GM04503 (cell line): ENCODE results near the gene ASB1.

Experiments
- DNase-seq: peaks from one replicate; pipeline ENCODE4 v3.0.0-alpha.2; 2012; ENCODE audit warnings: low read depth

Gene ASB1

DNA sequence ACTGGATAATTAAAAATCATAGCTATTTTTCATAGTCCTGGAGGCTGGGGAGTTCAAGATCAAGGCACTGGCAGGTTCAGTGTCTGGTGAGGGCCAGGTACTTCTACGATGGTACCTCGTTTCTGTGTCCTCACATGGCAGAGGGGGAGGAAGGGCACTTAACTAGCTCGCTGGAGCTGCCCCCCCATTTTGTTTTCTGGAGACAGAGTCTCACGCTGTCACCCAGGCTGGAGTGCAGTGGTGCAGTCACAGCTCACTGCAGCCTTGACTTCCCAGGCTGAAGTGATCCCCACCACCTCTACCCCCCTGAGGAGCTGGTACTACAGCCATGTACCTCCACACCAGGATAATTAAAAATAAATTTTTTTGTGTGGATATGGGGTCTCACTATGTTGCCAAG lies 40.3 kb downstream of the ASB1 start:
- no peak for DNase-seq

DNA sequence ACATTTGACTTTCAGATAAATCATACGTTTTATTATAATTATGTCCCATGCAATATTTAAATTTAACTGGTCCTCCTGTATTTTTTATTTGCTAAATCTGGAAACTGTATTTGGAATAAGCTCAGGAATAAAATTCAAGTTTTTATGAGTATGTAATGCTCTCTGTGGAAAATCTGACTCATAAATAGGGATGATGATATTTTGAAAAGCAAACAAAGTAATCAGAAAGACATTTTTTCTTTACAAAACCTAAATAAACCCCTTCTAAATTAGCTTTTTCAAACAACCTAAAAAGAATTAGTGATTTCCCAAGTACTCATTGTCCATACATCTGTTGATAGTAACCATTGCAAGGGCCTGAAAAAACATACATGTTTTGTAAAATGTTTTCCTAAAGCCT lies 41.1 kb downstream of the ASB1 start:
- no peak for DNase-seq

DNA sequence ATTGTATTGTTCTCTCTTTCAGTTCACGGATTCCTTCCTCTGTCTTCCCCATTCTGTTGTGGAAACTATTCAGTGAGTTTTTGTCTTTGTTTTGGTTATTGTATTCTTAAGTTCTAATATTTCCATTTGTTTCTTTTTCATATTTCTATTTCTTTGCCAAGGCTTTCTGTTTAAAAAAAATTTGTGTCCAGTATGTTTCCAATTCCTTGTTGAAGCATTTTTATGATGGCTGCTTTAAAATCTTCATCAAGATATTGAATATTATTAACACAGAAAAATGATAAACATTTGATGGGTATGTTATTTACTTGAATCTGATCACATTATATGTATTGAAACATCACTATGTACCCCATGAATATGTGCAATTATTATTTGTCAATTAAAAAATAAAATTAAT lies 42.4 kb downstream of the ASB1 start:
- no peak for DNase-seq

DNA sequence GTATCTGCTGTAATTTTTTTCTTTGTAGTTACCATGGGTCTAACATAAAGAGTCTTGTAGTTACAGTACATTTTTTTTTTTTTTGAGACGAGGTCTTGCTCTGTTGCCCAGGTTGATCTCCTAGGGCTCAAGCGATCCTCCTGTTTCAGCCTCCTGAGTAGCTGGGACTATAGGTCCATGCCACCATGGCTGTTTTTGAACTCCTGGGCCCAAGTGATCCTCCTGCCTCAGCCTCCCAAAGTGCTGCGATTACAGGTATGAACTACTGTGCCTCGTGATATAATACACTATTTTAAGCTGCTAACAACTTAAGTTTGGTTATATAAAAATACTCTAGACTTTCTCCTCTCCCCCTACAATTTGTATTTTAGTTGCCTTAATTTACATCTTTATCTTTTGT lies 46.3 kb downstream of the ASB1 start:
- no peak for DNase-seq

DNA sequence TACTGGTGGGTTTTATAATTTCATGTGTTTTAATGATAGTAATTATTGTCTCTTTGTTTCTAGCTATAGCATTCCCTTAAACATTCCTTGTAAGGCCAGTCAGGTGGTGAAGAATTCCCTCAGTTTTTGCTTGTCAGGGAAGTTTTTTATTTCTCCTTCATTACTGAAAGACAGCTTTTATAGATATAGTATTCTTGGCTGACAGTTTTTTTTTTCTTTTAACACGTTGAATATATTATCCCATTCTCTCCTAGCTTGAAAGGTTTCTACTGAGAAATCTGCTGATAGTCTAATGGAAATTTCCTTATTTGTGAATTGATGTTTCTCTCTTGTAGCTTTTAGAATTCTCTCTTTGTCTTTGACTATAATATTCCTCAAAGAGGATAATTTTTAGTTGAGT lies 46.8 kb downstream of the ASB1 start:
- no peak for DNase-seq

DNA sequence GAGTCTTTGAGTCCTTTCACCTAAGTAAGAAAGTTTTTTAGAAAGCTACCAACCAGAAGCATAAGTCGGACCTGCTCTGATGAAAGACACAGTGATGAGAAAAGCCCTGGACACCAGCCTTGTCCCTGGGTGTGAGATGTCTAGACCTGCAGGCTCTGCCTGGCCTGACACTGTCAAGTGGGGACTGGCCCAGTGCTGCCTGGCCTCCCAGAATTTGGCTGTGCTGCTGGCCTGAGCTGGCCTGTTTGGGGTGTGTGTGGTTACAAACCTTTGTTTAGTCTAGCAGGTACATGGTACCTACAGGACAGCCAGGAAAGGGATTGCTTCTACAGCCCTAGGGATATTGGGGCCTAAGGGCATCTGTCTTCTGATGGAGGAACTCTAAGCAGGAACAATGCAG lies 48.3 kb downstream of the ASB1 start:
- DNase-seq: no peak

DNA sequence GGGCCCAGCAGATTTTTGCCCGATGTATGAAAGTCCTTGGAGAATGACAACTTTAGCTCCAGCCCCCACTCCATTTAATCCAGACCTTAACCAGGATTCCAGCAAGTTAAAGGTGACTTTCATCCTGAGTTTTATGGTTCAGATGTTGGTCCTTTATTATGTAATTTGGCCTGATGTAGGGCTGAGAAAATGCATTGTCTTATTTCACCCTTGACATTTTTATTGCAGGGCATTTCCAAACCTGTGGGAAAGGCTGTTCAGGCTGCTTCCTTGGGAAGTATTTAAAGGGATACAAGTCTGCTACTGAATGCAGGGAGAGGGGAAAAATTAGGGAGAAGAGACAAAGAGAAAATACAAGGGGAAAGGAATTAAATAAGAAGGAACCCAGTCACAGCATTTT lies 48.8 kb downstream of the ASB1 start:
- no peak for DNase-seq

DNA sequence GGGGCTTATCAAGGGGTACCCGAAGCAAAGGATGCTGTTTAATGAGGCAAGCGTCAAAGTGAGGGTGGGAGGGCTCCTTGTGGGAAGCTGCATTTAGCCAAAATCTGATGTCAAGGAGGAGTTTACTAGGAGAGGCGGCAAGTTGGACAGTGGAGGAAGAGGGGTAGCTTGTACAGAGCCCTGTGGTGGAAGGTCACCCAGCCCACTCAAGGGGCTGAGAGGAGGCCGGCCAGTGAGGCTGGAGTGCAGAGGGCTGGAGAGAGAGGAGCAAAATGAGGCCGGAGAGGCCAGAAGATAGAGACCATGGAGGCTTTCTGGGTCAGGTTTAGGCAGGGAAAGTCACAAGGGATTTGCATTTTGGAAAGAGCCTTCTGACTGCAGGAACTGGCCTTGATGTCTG lies 49.5 kb downstream of the ASB1 start:
- no peak for DNase-seq

DNA sequence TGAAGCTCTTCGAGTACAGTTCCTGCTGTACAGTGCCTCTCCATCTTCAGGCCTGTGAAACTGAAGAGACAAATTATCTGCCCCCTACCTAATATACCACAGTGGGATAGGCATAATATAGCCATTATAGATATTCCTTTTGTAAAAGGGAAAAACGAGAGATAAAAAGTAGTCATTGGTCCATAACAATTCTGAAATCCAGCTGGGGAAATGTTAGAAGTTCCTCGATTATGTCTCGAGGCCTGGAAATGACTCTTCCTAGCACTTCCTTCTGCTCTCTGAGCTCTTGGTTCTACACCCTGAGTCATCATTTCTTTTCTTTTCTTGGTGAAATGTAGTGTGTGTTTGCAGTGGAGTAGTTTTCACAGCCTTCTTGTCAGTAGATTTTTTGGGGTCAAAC lies 51.5 kb downstream of the ASB1 start:
- DNase-seq: no peak

DNA sequence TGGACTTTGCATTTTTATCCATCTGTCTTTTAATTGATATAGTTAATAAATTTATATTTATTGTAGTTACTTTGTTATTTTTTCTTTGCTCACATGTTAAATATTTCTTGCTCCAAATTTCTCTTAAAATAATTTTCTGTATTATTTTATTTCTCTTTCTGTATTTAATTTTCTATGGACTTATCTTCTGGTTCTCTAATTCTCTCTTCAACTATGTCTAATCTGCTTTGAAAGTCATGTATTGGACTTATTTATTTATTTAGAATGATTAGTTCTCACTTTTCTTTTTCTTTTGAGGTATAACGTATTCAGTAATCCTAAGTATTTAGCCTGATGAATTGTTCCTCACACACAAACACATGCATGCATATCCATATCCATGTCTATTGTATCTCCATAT lies 53.1 kb downstream of the ASB1 start:
- no peak for DNase-seq

DNA sequence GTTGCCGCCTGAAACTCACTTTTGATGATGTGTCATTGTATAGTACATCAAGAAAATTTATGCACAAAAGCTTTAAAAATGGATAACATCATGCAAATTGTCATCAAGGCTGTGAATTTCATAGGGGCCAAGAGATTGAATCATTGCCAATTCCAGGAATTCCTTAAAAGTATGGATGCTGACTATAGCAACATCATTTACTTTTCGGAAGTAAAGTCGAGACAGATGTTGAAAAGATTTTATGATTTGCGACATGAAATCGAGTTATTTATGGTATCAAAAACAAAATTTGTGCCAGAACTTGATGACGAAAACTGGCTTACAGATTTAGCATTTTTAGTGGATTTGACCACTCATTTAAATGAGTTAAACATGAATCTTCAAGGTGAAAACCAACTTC lies 56.3 kb downstream of the ASB1 start:
- no peak for DNase-seq

DNA sequence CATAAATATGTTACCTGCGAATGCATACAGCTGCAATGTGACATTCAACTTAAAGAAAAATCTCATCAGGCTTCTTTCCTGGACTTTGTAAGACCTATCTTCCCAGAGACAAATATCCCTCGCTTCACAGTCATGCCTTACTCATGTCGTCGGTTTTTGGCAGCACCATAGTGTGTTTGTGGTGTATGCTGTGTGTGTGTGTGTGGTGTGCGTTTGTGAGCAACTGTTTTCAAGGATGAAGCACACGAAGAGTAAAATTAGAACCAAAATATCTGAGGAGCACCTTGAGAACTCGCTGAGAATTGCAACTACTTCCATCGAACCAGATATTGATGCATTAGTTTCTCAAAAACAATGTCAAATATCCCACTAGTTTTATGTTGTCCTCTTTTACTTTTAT lies 56.9 kb downstream of the ASB1 start:
- no peak for DNase-seq

DNA sequence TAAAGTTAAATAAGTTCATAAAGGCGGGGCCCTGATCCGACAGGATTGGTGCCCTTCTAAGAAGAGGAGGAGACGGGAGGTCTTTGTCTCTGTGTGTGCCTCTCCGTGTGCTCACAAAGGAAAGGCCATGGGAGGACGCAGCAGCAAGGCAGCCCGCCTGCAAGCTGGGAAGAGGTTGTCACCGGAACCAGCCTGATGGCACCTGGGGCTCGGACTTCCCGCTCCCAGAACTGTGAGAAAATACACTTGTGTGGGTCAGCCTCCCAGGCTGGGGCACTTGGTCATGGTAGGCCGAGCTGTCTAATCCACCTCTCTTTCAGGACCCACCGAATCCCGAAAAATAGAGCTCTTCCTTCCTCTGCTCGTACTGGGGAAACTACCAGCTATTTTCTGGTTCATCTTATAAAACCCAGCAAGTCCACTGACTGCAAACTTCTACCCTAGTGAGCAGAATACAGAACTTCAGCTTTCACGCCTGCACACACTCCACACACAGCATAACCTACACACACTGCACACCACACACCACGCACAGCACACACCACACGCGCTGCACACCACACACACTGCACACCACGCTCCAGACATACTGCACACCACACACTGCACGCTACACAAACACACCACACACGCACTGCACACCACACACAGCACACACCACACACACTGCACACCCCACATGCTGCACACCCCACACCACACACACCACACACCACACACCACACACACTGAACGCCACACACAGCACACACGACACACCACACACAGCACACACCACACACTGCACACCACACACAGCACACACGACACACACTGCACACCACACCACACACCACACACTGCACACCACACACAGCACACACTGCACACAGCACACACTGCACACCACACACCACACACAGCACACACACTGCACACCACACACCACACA lies 58.1 kb downstream of the ASB1 start:
- DNase-seq: no peak

DNA sequence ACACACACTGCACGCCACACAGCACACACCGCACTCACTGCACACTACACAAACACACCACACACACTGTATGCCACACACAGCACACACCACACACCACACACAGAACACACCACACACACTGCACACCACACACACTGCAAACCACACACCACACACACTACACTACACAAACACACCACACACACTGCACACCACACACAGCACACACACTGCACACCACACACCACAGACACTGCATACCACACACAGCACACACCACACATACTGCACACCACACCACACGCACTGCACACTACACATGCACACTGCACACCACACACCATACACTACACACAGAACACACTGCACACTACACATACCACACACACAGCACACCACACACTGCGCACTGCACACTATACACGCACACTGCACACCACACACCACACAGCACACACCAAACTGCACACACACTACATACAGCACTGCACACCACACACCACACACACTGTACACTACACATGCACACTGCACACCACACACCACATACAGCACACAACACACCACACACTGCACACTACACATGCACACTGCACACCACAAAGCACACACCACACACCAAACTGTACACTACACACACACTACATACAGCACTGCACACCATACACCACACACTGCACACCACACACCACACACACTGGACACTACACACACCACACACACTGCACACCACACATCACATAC lies 59.6 kb downstream of the ASB1 start:
- DNase-seq: no peak

DNA sequence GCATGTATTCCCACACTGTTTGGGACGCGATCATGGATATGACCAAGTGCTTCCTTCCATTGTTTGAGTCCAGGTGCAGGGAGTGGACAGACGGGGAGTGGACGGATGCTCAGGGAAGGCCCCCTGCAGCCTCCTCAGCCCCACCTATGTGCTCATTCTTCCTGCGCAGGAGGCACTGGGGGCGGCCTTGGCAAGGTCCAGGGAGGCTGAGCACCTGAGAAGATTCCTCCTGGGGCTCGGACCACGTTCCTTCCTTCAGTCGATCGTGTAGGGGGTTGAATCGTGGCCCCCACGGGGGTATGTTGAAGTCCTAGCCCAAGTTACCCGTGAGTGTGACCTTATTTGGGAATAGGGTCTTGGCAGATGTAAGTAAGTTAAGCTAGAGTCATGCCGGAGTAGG lies 60.4 kb downstream of the ASB1 start:
- DNase-seq: no peak

DNA sequence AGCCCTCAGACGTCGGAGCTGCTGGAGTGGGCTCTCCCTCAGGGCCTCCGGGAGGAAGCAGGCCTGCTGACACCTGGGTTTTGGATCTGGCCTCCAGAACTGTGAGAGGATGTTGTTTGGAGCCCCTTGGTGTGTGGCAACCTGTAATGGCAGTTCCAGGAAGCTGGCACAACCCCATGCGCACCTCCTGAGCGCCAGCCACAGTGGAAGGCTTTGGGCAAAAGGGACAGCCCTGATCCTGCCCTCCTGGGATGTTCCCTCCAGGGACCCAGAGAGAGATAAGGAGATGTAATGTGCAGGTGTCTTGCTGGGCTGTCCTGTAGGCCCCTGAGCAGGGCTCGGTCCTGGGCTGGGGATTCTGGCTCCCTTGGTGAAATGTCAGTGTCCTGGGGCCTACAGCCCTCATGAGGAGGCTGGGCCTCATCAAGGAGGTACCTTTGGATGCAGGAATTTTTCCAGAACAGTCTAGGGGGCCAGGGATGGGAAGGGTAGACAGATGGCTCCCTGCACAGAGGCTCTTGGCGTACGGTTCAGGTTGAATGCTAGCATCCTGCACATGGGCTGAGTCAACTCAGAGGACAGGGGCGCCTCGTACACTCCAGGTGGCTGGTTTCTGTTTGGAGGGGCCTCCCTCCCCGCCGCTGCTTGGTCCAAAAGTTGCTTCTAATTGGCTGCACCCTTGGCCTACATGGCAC lies 61.1 kb downstream of the ASB1 start:
- DNase-seq: no peak

DNA sequence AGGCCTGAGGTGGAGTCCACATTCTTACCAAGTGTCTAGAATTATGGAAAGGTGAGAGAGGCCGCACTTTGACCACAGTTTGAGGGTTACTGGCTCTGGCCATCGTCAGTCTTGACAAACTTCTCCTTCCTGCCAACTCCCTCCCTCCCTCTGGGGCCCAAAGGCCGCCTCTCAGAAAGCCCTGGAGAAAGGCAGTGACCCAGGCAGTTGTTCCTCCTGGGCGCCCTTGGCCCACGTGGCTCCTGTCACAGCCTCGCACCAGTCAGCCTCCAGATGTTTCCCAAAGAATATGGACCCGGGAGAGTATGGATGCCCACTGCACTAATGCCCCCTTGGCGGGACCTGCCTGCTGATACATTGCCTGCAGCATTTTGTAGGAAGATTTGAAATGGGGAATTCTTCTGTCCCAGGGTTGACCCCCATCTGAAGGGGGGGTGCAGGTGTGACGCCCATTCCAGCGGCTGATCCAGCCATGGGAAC lies 61.7 kb downstream of the ASB1 start:
- DNase-seq: no peak

DNA sequence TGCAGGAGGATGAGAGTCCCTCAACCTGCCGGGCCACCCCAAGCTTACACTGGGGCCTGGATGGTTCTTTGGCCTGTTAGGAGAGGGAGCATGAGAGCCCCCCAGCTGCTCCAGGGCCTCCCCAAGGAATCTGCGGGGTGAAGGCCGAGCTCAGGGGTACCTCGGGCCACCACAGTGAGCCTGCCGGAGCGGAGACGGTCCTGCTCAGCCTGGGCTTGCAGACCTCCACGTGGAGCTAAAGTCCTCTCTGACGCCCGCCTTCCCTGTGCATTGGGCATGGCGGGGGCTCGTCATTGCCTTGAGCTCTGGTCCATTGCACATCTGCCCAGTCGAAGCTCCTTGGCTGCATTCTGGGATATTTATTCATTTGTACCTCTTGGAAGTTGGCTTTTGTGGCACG lies 62.7 kb downstream of the ASB1 start:
- DNase-seq: no peak

DNA sequence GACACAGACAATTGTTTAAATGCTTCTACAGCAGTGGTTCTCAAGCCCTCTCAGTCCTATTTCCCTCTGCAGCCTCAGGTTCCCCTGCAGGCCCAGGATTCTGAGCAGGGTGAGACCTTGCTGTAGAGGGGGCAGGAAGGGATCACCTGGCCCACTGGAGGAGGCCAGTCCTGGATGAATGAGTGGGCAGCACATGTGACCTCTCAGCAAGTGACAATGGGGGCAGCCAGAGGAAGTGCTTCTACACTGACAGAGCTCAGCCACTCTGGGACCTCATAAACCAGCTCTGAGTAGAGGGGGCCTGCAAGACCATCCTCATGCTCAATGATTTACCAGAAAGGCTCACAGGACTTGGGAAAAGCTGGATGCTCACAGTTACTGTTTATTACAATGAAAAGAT lies 63.2 kb downstream of the ASB1 start:
- no peak for DNase-seq

DNA sequence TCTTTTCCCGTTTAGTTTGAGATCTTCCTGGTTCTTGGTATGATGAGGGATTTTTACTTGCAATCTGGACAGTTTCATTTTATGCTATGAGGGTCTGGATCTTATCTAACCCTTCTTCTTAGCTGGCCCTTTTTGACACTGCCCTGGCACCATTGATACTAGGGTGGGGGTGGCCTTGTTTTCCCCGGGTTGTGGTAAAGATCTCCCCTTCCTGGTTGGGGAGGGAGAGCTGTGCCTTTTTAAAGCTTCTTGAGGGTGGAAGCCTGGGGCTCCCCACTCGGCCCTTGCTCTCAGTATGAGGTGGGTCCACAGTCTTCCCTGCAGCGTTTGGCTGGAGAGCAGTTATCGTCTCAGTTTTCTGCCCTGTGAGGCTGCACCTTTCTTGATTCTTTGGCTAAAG lies 66.1 kb downstream of the ASB1 start:
- no peak for DNase-seq

DNA sequence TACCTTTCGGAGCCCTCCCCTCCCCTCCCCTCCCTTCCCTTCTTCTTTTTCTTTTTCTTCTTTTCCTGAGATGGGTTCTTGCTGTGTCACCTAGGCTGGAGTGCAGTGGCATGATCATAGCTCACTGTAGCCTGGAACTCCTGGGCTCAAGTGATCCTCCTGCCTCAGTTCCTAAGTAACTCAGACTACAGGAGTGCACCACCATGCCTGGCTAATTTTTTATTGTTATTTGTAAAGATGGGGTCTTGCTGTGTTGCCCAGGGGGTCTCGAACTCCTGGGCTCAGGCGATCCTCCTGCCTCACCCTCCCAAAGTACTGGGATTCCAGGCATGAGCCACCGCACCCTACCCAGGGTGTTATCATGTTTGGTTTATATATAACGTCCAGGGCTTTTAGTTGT lies 66.7 kb downstream of the ASB1 start:
- no peak for DNase-seq

DNA sequence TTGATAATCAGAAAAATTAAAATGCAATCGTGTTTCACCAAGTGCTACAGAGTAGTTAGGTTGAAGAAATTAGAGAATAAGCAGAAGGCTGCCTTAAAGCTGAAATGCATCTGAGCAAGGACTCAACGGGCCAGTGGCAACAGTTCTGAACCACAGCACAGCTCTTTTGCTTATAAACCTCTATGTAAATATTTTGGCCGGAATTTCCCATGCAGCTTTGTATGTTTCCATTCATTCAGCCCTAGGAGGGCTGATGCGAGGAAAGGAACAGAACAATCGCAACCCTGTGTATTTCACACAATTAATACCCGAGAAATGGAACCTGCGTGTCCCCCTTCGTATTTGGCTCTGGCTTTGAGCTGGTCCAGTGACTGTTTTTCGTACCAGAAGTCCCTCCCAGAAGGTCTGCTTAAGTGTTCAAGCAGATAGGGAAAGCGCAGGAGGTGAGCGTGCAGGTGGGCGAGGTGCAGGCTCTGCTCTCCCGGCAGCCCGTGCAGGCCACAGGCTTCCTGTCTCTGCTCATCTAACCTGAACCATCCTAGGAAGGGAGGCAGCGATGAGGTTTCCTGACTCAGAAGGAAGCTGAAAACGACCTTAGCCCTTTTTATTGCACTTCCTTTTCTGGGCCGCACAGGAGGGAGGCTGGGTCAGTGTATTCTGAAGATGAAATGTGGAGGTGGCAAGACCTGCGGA lies 67.3 kb downstream of the ASB1 start:
- no peak for DNase-seq
